Measurements from ENCODE around the gene DNALI1. TPM values are rescaled to one million over a fixed set of nuclear protein-coding genes. Genes with fewer than 3 reads are reported as not detected.

DNALI1 gene
- total RNA-seq, result 2.2 TPM

DNA sequence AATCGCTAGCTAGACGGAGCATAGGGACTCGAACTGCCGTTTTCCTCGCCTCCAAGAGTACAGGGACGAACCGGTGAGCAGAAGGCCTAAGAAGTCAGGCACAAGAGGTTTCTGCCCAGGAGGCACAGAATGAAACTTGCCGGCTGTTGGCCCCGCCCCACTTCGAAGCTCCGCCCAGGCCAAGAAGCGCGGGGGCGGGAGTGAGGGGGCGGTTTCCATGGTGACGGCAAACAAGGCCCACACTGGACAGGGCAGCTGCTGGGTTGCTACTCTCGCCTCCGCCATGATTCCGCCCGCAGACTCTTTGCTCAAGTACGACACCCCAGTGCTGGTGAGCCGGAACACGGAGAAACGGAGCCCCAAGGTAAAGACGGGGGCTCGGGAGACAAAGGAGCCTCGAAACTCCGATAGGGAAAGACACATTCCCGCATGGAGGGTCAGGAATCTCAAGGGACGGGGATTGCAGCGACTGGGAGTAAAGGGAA is at the start of gene DNALI1:
Gene DNALI1, plus strand, starts transcription at position 229 of the 485 bp plus-strand sequence. Its CDS starts 55 bp downstream, at position 284.
- intact Hi-C loops (cut with DNase I), result loop anchor here (2.0 to 10.0 kb wide), 4 partner anchors 42 to 458 kb away; partner anchors contain the start of genes CDCA8, MEAF6, UTP11 and ZC3H12A
- TF ChIP-seq, protein P1, sequence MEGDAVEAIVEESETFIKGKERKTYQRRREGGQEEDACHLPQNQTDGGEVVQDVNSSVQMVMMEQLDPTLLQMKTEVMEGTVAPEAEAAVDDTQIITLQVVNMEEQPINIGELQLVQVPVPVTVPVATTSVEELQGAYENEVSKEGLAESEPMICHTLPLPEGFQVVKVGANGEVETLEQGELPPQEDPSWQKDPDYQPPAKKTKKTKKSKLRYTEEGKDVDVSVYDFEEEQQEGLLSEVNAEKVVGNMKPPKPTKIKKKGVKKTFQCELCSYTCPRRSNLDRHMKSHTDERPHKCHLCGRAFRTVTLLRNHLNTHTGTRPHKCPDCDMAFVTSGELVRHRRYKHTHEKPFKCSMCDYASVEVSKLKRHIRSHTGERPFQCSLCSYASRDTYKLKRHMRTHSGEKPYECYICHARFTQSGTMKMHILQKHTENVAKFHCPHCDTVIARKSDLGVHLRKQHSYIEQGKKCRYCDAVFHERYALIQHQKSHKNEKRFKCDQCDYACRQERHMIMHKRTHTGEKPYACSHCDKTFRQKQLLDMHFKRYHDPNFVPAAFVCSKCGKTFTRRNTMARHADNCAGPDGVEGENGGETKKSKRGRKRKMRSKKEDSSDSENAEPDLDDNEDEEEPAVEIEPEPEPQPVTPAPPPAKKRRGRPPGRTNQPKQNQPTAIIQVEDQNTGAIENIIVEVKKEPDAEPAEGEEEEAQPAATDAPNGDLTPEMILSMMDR (IDR thresholded peaks at IDR 0.05), result no peak

DNA sequence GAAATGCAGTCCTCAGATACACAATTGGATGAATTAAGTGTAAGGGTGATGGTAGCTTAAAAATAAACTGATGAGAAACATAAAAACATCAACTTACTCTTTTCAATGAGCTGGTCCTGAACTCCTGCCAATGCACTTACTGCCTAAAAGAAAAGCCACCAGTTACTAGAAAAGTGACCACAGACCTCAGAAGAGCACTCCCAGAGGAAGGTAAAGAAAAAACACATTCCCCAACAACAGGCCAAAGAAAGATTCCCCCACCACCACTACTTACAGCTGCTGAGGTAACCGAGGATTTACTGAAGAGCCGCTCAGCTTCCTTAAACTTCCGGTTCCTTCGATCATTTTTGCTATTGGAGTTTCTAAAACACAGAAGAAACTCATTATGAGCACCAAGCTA is 47.6 kb upstream of the DNALI1 start:
- Histone ChIP-seq H3K36me3 (peaks cover 21 to 51% of the 10 kb centered on the region in 2 donors), H3K9me3 (no peaks in the 10 kb centered on the region), H3K27me3 (no peaks in the 10 kb centered on the region), H3K4me3 (no peak overlapping the region), H3K27ac (no peak overlapping the region), H3K4me1 (peaks cover 8 to 15% of the 10 kb centered on the region in 2 donors)
- TF ChIP-seq, protein P1 (IDR thresholded peaks at IDR 0.05), result no peak
- DNase-seq (ENCODE audit: low spot score in 2 of 2), result no peak
- intact Hi-C loops (cut with DNase I), result no loop called here

More for the DNA sequence above, at the start of gene DNALI1:
- H3K27ac ChIP-seq, result peak within 1 kb of the TSS; percentile 60 to 68
- peak; percentile 16 to 93 for DNase-seq (ENCODE audit: low spot score in 2 of 2)
- H3K4me3 ChIP-seq, result peak within 1 kb of the TSS; percentile 46 to 59
- no peaks in the 10 kb centered on the region for H3K27me3 ChIP-seq
- H3K9me3 ChIP-seq, result no peaks in the 10 kb centered on the region
- H3K4me1 ChIP-seq, result peaks cover 12 to 24% of the 10 kb centered on the region in 2 donors
- peaks cover 3 to 5% of the 10 kb centered on the region in 2 donors for H3K36me3 ChIP-seq

DNA sequence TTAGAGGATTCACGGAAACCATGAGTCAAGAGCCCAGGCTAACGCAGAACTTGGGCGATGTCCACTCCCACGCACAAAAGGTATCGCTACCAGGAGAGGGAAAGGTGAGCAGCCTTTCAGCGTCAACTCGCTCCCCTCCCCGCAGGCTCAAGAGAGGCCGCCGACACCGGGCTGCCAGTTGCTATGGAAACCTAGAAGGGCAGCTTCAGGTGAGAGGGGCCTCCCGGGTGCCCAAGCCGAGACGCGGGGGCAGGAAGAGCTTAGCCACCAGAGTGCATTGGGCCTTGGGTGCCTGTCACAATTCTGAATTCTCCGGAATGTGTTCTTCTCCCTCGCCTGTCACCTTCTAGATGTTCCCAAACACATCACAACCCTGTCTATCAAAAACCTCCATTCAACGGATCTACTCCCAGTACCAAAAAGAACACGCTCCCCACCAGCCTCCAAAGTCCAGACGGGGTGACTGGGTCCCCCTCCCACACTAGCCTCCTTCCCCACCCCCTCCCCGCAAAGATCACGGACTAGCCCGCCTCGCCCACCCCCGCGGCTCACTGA is 42.9 kb upstream of the DNALI1 start:
- H3K27ac ChIP-seq, result peak overlapping the region; percentile 92 to 99
- H3K4me3 ChIP-seq, result peak overlapping the region; percentile 92 to 99
- peaks cover 10 to 14% of the 10 kb centered on the region in 2 donors for H3K36me3 ChIP-seq
- no peaks in the 10 kb centered on the region for H3K9me3 ChIP-seq
- TF ChIP-seq, protein P1 (IDR thresholded peaks at IDR 0.05), result no peak
- no peaks in the 10 kb centered on the region for H3K27me3 ChIP-seq
- peaks cover 8 to 24% of the 10 kb centered on the region in 2 donors for H3K4me1 ChIP-seq
- intact Hi-C loops (cut with DNase I), result loop anchor here (1.0 to 5.0 kb wide), 4 partner anchors 41 to 178 kb away; partner anchors contain the start of genes CDCA8, DNALI1 and GNL2
- DNase-seq (ENCODE audit: low spot score in 2 of 2), result no peak

DNA sequence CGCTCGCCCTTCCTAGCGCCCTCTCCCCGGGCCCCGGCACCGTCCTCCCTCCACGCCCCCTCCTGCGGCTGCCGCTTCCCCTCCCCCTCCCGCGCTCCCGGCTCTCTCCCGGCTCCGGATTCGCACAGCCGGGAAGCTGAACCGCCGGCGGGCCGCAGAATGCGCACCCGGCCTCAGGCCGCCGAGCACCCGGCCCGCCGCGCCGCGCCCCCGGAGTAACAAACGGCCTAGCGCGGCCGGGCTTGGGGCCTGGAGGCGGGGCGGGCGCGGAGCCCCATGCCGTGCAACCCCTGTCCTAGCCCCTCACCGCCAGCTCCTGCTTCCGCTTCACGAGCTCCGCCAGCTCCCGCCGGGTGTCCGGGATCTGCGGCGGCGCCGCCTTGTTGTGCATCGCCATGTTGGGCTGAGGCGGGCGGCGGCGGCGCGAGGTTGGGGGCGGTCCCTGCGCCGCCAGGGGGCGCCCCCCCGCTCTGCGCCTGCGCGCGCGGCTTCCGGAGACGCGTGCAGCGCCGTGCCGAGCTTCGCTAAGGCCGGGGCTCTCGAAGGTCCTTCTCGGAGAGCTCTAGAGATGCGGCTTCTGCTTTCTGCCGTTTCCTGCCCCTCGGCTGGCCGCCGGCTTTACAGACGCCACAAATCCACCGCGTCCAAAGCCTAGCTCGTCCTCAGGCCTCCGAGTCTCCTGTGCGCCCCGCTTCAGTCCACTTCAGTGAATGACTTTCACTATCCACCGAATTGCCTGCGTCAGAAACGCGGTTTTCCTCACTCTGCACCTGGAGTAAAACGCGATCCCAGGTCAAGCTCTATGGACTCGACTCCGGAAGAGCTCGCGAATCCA is 42.2 kb upstream of the DNALI1 start, which contains the start of gene MEAF6:
Gene MEAF6, minus strand, starts transcription at position 417 of the 835 bp plus-strand sequence. Its CDS starts 20 bp downstream, at position 397.
- H3K36me3 ChIP-seq, result peaks cover 6 to 10% of the 10 kb centered on the region in 2 donors
- peaks cover 8 to 24% of the 10 kb centered on the region in 2 donors for H3K4me1 ChIP-seq
- intact Hi-C loops (cut with DNase I), result loop anchor here (1.0 to 5.0 kb wide), 5 partner anchors 20 to 178 kb away; partner anchors contain the start of genes CDCA8, DNALI1 and GNL2
- TF ChIP-seq, protein P1 (IDR thresholded peaks at IDR 0.05), result peak; percentile 20 to 84 (median 48)
- H3K27me3 ChIP-seq, result no peaks in the 10 kb centered on the region
- H3K9me3 ChIP-seq, result no peaks in the 10 kb centered on the region
- peak within 1 kb of the TSS; percentile 92 to 99 for H3K27ac ChIP-seq
- peak; percentile 12 to 91 for DNase-seq (ENCODE audit: low spot score in 2 of 2)
- peak within 1 kb of the TSS; percentile 92 to 99 for H3K4me3 ChIP-seq

DNA sequence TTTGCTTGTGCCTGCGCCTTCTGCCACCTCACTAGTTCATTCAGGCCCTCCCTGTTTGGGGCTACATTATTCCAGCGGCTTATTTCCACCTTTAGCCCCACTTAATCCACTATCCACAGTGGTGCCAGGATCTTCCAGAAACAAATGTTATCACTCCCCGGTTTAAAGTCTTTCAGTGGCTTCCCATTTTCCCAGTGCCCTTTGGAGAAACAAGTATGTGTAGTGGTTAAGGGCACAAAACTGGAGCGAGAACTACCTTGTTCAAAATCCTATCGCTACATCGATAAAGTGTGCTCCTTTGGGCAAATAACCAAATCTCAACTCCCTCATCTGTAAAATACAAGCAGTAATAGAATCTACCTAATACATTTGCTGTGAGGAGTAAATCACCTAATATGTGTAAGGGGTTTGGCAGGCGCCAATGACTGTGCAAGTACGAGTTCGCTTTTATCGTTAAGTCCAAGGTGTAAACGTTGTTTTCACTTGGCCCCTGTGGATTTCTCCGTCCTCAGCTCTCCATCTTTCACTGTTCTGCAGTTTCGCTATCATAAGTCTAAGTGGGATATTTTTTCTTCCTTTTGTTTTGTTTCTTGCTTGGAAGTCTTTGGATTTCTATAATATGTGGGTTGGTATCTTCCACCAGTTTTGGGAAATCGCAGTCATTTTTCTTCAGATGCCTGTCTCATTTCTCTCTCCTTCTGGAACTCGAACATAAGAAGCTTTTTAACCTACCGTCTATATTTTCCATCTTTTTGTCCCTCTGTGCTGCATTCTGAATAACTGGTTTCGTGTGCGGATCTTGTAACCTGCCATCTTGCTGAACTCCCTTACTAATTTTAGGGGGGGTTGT is 41.3 kb upstream of the DNALI1 start:
- Histone ChIP-seq H3K36me3 (peaks cover 2 to 10% of the 10 kb centered on the region in 2 donors), H3K27ac (peak overlapping the region; percentile 92 to 99), H3K9me3 (no peaks in the 10 kb centered on the region), H3K4me1 (peaks cover 8 to 24% of the 10 kb centered on the region in 2 donors), H3K27me3 (no peaks in the 10 kb centered on the region), H3K4me3 (peak overlapping the region; percentile 92 to 99)
- intact Hi-C loops (cut with DNase I), result loop anchor here (1.0 to 2.0 kb wide), 3 partner anchors 19 to 79 kb away; partner anchors contain the start of genes DNALI1 and GNL2
- DNase-seq (ENCODE audit: low spot score in 2 of 2), result no peak
- TF ChIP-seq, protein P1 (IDR thresholded peaks at IDR 0.05), result no peak
